ENCODE data around the gene INSR. TPM values are rescaled to one million over a fixed set of nuclear protein-coding genes. Genes with fewer than 3 reads are reported as not detected.

INSR gene
- total RNA-seq (2022) (7.4 and 8.4 TPM in 2 replicates), Bru-seq, nascent RNA (percentile 38 among the genes with signal in this experiment), BruChase-seq, experiment 1, labeled RNA remaining after a 6-hour chase (percentile 45 among the genes with signal in this experiment), BruChase-seq, experiment 2, labeled RNA remaining after a 2-hour chase (percentile 40 among the genes with signal in this experiment)
- long read RNA-seq, full-length matches to known transcripts: 1 of 5 reads
- long read RNA-seq, partial matches to known transcripts: 0 of 5 reads
- long read RNA-seq, other reads (novel, unspliced or antisense): 4 of 5 reads

DNA sequence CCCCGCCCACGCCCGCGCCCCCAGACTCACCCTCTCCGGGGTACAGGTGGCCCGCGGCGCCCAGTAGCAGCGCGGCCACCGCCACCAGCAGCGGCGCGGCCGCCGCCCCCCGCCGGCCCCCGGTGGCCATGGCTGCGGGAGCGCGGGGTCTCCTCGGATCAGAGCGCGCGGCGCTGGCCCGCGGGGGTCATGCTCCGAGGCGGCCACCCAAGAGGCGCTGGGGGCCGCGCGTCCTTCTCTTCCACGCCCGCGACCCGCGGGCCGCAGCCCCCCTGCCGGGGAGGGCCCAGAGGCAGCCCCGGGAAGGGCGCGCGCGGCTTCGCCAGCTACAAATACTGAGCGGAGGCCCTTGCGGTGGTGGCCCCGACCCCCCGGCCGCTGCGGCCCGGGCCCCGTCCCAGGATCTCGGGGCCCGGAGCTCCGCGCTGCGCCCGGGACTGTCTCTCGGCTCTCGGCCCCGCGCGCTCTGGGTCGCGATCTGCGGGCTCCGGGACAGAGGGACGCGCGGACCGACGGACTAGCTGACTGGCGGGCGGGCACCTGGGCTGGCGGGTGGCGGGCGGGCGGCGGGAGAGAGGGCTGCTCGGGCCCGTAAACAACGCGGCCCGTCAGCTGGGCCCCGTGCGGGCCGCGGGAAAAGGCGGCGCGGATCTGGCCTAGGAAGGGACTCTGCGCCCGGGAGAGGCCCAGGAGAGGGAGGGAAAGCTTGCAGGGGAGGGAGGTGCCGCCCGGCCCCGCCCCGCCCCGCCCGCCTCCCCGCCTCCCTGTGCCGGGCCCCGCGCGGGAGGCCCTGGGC is at the start of gene INSR:
TSS of gene INSR (minus strand) at position 653 of the 796 bp plus-strand sequence. CDS start at position 130, 523 bp downstream.
- TF ChIP-seq, protein P1, sequence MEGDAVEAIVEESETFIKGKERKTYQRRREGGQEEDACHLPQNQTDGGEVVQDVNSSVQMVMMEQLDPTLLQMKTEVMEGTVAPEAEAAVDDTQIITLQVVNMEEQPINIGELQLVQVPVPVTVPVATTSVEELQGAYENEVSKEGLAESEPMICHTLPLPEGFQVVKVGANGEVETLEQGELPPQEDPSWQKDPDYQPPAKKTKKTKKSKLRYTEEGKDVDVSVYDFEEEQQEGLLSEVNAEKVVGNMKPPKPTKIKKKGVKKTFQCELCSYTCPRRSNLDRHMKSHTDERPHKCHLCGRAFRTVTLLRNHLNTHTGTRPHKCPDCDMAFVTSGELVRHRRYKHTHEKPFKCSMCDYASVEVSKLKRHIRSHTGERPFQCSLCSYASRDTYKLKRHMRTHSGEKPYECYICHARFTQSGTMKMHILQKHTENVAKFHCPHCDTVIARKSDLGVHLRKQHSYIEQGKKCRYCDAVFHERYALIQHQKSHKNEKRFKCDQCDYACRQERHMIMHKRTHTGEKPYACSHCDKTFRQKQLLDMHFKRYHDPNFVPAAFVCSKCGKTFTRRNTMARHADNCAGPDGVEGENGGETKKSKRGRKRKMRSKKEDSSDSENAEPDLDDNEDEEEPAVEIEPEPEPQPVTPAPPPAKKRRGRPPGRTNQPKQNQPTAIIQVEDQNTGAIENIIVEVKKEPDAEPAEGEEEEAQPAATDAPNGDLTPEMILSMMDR (IDR thresholded peaks at IDR 0.05; ENCODE audit: unreplicated experiment): no peak
- Mint-ChIP-seq H3K27ac (ENCODE audit: unreplicated experiment) (no peak within 1 kb of the TSS), H3K4me3 (ENCODE audit: low read depth, unreplicated experiment) (peak within 1 kb of the TSS; percentile 76), H3K27me3 (ENCODE audit: unreplicated experiment) (peaks cover 24% of the 10 kb centered on the region), H3K4me1 (ENCODE audit: low read depth, unreplicated experiment) (no peaks in the 10 kb centered on the region), H3K9me3 (ENCODE audit: low read depth, unreplicated experiment) (no peaks in the 10 kb centered on the region), H3K36me3 (ENCODE audit: insufficient read depth, unreplicated experiment) (peaks cover 16% of the 10 kb centered on the region)
- CTCF ChIA-PET: interaction anchor here (0.5 to 0.7 kb wide), 3 partner anchors 23 to 145 kb away, joined by 3 to 5 read pairs (median 3); no protein-coding TSS in a partner anchor
- no TSS peak for BruUV-seq (replicated peaks)
- peak; percentile 78 for DNase-seq
- intact Hi-C loops (cut with micrococcal nuclease; ENCODE audit: unreplicated experiment): no loop called here

DNA sequence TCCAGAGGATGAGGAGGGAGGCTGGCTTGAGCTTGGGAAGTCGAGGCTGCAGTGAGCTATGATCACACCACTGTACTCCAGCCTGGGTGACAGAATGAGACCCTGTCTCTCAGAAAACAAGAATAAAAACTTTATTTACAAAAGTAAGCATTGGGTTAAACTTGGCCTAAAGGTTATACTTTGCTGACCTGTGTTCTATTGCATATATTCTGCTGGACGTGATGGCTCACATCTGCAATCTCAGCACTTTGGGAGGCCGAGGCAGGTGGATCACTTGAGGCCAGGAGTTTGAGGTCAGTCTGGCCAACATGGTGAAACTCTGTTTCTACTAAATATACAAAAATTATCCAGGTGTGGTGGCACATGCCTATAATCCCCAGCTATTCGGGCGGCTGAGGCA is 47.9 kb upstream of the INSR start:
- intact Hi-C loops (cut with micrococcal nuclease; ENCODE audit: unreplicated experiment): loop anchor here (5.0 kb wide), 2 partner anchors 195 to 240 kb away; no protein-coding TSS in a partner anchor
- DNase-seq: no peak
- CTCF ChIA-PET: interaction anchor here (1.2 kb wide), 1 partner anchor 243 kb away, joined by 4 read pairs; no protein-coding TSS in a partner anchor

DNA sequence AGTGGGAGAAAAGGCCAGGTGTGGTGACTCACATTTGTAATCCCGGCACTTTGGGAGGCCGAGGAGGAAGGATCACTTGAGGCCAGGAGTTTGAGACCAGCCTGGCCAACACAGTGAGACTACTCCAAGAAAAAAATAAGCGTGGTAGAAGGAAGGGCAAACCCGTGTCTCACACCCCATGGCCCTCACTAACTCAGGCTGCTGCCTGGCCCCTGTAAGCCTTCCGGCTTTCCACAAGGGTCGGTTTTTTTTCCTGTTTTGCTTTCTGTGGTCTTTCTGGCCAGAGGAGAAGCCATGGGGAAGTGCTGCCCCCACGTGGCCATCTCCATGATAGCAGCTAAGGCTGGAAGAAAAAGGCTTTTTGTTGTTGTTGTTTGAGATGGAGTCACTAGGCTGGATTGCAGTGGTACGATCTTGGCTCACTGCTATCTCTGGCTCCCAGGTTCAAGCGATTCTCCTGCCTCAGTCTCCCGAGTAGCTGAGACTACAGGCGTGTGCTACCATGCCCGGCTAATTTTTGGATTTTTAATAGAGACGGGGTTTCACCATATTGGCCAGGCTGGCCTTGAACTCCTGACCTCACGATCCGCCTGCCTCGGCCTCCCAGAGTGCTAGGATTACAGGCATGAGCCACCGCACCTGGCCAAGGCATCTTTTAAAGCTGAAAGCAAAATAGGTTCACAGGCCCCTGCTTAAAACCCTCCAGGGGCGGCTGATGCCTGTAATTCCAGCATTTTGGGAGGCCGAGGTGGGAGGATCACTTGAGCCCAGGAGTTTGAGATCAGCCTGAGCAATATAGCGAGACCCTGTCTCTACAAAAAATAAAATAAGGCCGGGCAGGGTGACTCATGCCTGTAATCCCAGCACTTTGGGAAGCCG is 47.0 kb upstream of the INSR start:
- Mint-ChIP-seq H3K4me3 (ENCODE audit: low read depth, unreplicated experiment) (no peak overlapping the region), H3K9me3 (ENCODE audit: low read depth, unreplicated experiment) (no peaks in the 10 kb centered on the region), H3K4me1 (ENCODE audit: low read depth, unreplicated experiment) (peaks cover 14% of the 10 kb centered on the region), H3K36me3 (ENCODE audit: insufficient read depth, unreplicated experiment) (peaks cover 5% of the 10 kb centered on the region), H3K27ac (ENCODE audit: unreplicated experiment) (no peak overlapping the region), H3K27me3 (ENCODE audit: unreplicated experiment) (peaks cover 40% of the 10 kb centered on the region)
- CTCF ChIA-PET: interaction anchor here (0.5 to 1.2 kb wide), 6 partner anchors 37 to 242 kb away, joined by 3 to 8 read pairs (median 4); no protein-coding TSS in a partner anchor
- BruUV-seq (replicated peaks): no TSS peak
- intact Hi-C loops (cut with micrococcal nuclease; ENCODE audit: unreplicated experiment): loop anchor here (5.0 kb wide), 2 partner anchors 194 to 239 kb away; no protein-coding TSS in a partner anchor
- TF ChIP-seq, protein P1 (IDR thresholded peaks at IDR 0.05; ENCODE audit: unreplicated experiment): peak; percentile 68
- DNase-seq: peak; percentile 83

More for the DNA sequence above, 47.9 kb upstream of the INSR start:
- no TSS peak for BruUV-seq (replicated peaks)
- Mint-ChIP-seq H3K4me3 (ENCODE audit: low read depth, unreplicated experiment) (no peak overlapping the region), H3K27me3 (ENCODE audit: unreplicated experiment) (peaks cover 42% of the 10 kb centered on the region), H3K9me3 (ENCODE audit: low read depth, unreplicated experiment) (no peaks in the 10 kb centered on the region), H3K27ac (ENCODE audit: unreplicated experiment) (no peak overlapping the region), H3K4me1 (ENCODE audit: low read depth, unreplicated experiment) (peaks cover 14% of the 10 kb centered on the region), H3K36me3 (ENCODE audit: insufficient read depth, unreplicated experiment) (peaks cover 5% of the 10 kb centered on the region)
- TF ChIP-seq, protein P1 (IDR thresholded peaks at IDR 0.05; ENCODE audit: unreplicated experiment): no peak
